Gastrocnemius medialis (tissue), 4 donors: Measurements from ENCODE around the gene EEF1E1.

Experiments used
- CTCF ChIP-seq, 5 experiments: fragments of 450-650 bp in 3 of 5; fragments of 200-600 bp in 2 of 5; sonication (generic) in 2 of 5; IDR thresholded peaks in 4 of 5; conservative IDR thresholded peaks in 1 of 5; 1 replicate in 4 of 5; 2 replicates in 1 of 5; pipeline ENCODE4 v1.5.1; 2016 to 2019; ENCODE audit warnings: antibody characterized with exemption in 5 of 5, mild to moderate bottlenecking in 3 of 5, moderate library complexity in 3 of 5
- POLR2A ChIP-seq, 2 donors: fragments of 450-650 bp; IDR thresholded peaks; one replicate each; pipeline ENCODE4 v1.6.1; 2017; ENCODE audit warnings: antibody characterized with exemption in 2 of 2, mild to moderate bottlenecking in 2 of 2, moderate library complexity in 2 of 2

DNA sequence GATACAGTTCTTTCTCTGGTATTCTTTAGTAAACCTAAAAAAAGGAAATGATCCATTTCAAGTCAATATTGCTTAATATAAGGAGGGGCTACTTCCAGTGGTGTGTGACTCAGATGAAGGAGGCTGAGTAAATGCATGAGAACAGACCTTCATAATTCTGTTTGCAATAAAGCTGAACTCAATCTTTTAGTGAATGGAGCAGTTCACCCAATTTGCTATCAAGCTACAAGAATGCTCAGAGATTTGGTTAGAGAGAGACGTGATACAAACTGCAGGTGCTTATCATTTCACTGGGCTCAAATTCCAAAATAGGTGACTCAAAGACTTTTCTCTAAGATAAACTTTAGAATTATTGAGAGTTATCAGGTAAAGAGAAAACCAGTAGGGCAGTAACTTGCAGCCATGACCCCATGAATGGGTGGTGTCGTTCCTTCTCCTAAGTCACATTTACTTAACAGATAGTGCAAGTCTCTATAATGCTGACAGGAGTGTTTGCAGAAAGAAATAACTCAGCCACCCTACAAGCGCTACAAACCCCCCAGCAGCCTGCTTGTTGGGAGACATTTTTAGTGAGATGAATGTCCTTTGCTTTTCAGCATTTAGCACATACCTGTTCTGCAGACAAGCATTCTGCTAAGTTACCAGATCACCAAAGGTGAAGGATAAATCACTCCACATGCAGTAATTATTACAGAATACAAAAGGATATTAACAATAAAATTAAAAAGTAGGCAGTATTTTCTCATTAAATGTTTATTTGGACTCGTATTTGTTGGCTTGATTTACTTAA is 21.8 kb downstream of the EEF1E1 start:
- TF ChIP-seq CTCF (IDR thresholded peaks at IDR 0.05 in 4 of 5, conservative IDR thresholded peaks at IDR 0.05 in 1 of 5) (no peak), POLR2A (IDR thresholded peaks at IDR 0.05) (no peak)
